ENCODE measurements around the gene AK9. TPM values are rescaled to one million over a fixed set of nuclear protein-coding genes. Genes with fewer than 3 reads are reported as not detected.

Gene AK9
- total and polyA plus RNA-seq, 9 of the 15 experiments (the other 6 are each of a cell fraction or from before 2014, with no cell fraction given), result 0.59 to 1.9 (median 1.2) TPM

GRCh38 chr6:109491207-109491938, 199.6 kb downstream of the AK9 start (continued):
- no peak for TF ChIP-seq RNF2 (IDR thresholded peaks at IDR 0.05)
- TF ChIP-seq GTF2A2 (tag; IDR thresholded peaks at IDR 0.05), result no peak
- TF ChIP-seq ZNF41 (CRISPR knock-in tag; conservative IDR thresholded peaks at IDR 0.05), result no peak
- TF ChIP-seq FOXJ2 (tag; IDR thresholded peaks at IDR 0.05), result peak; percentile 51; the same call in 1 of the 2 replicates
- no peak for TF ChIP-seq MXD1 (CRISPR knock-in tag; IDR thresholded peaks at IDR 0.05; ENCODE audit: borderline replicate concordance, poor library complexity, severe bottlenecking)
- no peak for TF ChIP-seq RFX7 (CRISPR knock-in tag; IDR thresholded peaks at IDR 0.05)
- TF ChIP-seq TAF15 (IDR thresholded peaks at IDR 0.05; ENCODE audit: low read depth, low read length), result no peak
- peak; percentile 83 for TF ChIP-seq MAFF (IDR thresholded peaks at IDR 0.05; ENCODE audit: low read length)
- no peak for TF ChIP-seq HIVEP1 (CRISPR knock-in tag; IDR thresholded peaks at IDR 0.05)
- TF ChIP-seq SRSF9 (IDR thresholded peaks at IDR 0.05; ENCODE audit: borderline replicate concordance, low read depth, low read length), result no peak
- TF ChIP-seq TARDBP (IDR thresholded peaks at IDR 0.05), result no peak
- no peak for TF ChIP-seq ZNF197 (CRISPR knock-in tag; IDR thresholded peaks at IDR 0.05; ENCODE audit: low read depth)
- no peak for TF ChIP-seq ZNF507 (tag; conservative IDR thresholded peaks at IDR 0.05)
- TF ChIP-seq ZNF133 (CRISPR knock-in tag; IDR thresholded peaks at IDR 0.05), result no peak

Data from K562 (cell line).